ENCODE results near the gene HAPLN3. TPM values are rescaled to one million over a fixed set of nuclear protein-coding genes. Genes with fewer than 3 reads are reported as not detected.

Gene HAPLN3
- total RNA-seq, 1 experiment from 2014 or later = 8.8 TPM

DNA sequence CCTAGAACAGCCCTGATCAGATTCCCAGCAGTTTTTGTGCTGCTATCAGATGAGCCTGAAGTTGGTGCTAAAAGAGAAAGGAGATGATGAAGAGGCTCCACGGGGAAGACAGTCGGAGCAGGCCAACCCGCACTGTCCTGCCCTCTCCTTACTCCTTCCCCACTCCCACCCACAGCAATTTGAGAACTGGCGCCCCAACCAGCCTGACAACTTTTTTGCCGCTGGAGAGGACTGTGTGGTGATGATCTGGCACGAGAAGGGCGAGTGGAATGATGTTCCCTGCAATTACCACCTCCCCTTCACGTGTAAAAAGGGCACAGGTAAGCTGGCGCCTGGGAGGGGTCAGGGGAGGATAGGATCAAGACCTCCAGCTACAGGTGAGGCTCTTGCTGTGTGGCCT, 22.6 kb downstream of the HAPLN3 start:
- TF ChIP-seq, protein P1, sequence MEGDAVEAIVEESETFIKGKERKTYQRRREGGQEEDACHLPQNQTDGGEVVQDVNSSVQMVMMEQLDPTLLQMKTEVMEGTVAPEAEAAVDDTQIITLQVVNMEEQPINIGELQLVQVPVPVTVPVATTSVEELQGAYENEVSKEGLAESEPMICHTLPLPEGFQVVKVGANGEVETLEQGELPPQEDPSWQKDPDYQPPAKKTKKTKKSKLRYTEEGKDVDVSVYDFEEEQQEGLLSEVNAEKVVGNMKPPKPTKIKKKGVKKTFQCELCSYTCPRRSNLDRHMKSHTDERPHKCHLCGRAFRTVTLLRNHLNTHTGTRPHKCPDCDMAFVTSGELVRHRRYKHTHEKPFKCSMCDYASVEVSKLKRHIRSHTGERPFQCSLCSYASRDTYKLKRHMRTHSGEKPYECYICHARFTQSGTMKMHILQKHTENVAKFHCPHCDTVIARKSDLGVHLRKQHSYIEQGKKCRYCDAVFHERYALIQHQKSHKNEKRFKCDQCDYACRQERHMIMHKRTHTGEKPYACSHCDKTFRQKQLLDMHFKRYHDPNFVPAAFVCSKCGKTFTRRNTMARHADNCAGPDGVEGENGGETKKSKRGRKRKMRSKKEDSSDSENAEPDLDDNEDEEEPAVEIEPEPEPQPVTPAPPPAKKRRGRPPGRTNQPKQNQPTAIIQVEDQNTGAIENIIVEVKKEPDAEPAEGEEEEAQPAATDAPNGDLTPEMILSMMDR (IDR thresholded peaks at IDR 0.05; ENCODE audit: unreplicated experiment) = no peak
- CTCF ChIA-PET = interaction anchor here (0.6 to 1.1 kb wide), 2 partner anchors 8 to 234 kb away, joined by 3 to 6 read pairs; partner anchors contain the start of gene ISG20
- intact Hi-C loops (cut with micrococcal nuclease; ENCODE audit: unreplicated experiment) = no loop called here
- Mint-ChIP-seq H3K4me3 (ENCODE audit: low read depth, unreplicated experiment) (no peak overlapping the region), H3K4me1 (ENCODE audit: low read depth, unreplicated experiment) (no peaks in the 10 kb centered on the region), H3K27ac (ENCODE audit: unreplicated experiment) (no peak overlapping the region), H3K9me3 (ENCODE audit: low read depth, unreplicated experiment) (no peaks in the 10 kb centered on the region), H3K27me3 (ENCODE audit: unreplicated experiment) (peaks cover 79% of the 10 kb centered on the region), H3K36me3 (ENCODE audit: insufficient read depth, unreplicated experiment) (peaks cover 5% of the 10 kb centered on the region)
- BruUV-seq (replicated peaks) = no TSS peak
- no peak for DNase-seq

DNA sequence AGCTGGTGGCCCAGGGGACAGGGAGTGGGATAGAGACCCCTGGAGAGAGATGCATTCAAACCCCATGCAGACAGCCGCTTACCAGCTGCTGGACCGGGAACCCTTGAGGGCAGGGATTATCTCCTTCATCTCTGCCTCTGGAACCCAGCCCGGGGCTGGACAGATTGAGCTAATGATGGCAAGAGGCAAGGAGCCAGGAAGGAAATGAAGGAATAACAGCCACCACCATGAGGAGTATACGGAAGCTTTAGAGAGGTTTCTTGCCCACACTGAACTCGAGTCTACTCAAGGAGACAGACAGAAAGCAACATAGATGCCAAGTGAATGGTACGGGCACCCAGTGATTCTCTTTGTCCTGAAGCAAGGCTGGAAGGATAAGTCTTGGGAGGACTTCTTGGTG, 23.2 kb downstream of the HAPLN3 start:
- no peak overlapping the region for H3K27ac Mint-ChIP-seq (ENCODE audit: unreplicated experiment)
- no peaks in the 10 kb centered on the region for H3K4me1 Mint-ChIP-seq (ENCODE audit: low read depth, unreplicated experiment)
- H3K4me3 Mint-ChIP-seq (ENCODE audit: low read depth, unreplicated experiment) = no peak overlapping the region
- peaks cover 5% of the 10 kb centered on the region for H3K36me3 Mint-ChIP-seq (ENCODE audit: insufficient read depth, unreplicated experiment)
- no TSS peak for BruUV-seq (replicated peaks)
- H3K27me3 Mint-ChIP-seq (ENCODE audit: unreplicated experiment) = peaks cover 85% of the 10 kb centered on the region
- CTCF ChIA-PET = interaction anchor here (1.0 to 1.1 kb wide), 2 partner anchors 9 kb away, joined by 3 read pairs; no protein-coding TSS in a partner anchor
- intact Hi-C loops (cut with micrococcal nuclease; ENCODE audit: unreplicated experiment) = no loop called here
- TF ChIP-seq, protein P1 (IDR thresholded peaks at IDR 0.05; ENCODE audit: unreplicated experiment) = no peak
- H3K9me3 Mint-ChIP-seq (ENCODE audit: low read depth, unreplicated experiment) = no peaks in the 10 kb centered on the region
- no peak for DNase-seq

DNA sequence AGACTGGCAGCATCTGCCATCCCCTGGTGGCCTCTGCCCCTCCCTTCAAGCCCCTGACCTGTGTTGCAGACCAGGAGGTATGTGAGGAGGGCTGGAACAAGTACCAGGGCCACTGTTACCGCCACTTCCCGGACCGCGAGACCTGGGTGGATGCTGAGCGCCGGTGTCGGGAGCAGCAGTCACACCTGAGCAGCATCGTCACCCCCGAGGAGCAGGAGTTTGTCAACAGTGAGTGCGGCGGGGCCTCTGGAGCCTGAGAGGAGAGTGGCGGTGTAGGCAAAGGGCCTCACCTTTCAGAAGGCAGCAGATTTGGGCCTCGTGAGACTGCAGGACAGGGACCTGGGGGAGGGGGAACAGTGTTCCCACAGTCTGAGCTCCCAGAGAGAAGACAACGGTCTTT, 24.0 kb downstream of the HAPLN3 start:
- Mint-ChIP-seq H3K36me3 (ENCODE audit: insufficient read depth, unreplicated experiment) (peaks cover 5% of the 10 kb centered on the region), H3K4me1 (ENCODE audit: low read depth, unreplicated experiment) (no peaks in the 10 kb centered on the region), H3K4me3 (ENCODE audit: low read depth, unreplicated experiment) (no peak overlapping the region), H3K27ac (ENCODE audit: unreplicated experiment) (no peak overlapping the region), H3K9me3 (ENCODE audit: low read depth, unreplicated experiment) (no peaks in the 10 kb centered on the region), H3K27me3 (ENCODE audit: unreplicated experiment) (peaks cover 93% of the 10 kb centered on the region)
- TF ChIP-seq, protein P1 (IDR thresholded peaks at IDR 0.05; ENCODE audit: unreplicated experiment) = no peak
- intact Hi-C loops (cut with micrococcal nuclease; ENCODE audit: unreplicated experiment) = no loop called here
- DNase-seq = no peak
- CTCF ChIA-PET = interaction anchor here (1.0 kb wide), 1 partner anchor 8 kb away, joined by 3 read pairs; no protein-coding TSS in a partner anchor
- no TSS peak for BruUV-seq (replicated peaks)

DNA sequence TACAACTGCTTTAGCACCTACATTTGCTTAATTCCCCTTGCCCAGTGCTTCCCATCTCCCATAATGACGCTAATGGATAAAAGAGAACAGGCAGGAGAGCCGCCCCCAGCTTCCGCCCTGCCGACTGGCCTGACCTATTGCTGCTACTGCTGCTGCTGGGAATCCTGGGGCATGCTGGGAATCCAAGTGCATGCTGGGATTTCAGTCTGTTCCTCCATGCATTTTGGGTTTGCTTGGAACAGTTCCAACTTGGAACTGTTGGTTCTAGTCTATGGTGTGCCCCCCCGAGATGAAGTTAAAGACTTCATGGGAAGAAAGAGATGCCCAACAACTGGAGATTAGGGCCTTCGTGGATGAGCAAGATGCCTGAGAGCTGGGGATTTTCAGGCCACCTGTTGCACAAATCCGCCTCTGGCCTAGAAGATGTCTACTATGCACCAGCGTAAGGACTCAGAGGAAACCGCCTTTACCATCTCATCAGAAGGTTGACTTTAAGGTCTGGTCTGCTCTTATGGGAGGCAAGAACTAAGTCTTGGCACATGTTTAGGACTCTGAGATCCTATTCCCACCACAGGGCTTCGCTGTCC, 29.0 kb downstream of the HAPLN3 start:
- Mint-ChIP-seq H3K27me3 (ENCODE audit: unreplicated experiment) (peaks cover 89% of the 10 kb centered on the region), H3K27ac (ENCODE audit: unreplicated experiment) (no peak overlapping the region), H3K4me1 (ENCODE audit: low read depth, unreplicated experiment) (no peaks in the 10 kb centered on the region), H3K9me3 (ENCODE audit: low read depth, unreplicated experiment) (no peaks in the 10 kb centered on the region), H3K36me3 (ENCODE audit: insufficient read depth, unreplicated experiment) (peaks cover 4% of the 10 kb centered on the region), H3K4me3 (ENCODE audit: low read depth, unreplicated experiment) (no peak overlapping the region)
- no TSS peak for BruUV-seq (replicated peaks)
- intact Hi-C loops (cut with micrococcal nuclease; ENCODE audit: unreplicated experiment) = no loop called here
- CTCF ChIA-PET = no interaction called here
- DNase-seq = no peak
- TF ChIP-seq, protein P1 (IDR thresholded peaks at IDR 0.05; ENCODE audit: unreplicated experiment) = no peak
